ENCODE data around the gene FBXL4. TPM values are rescaled to one million over a fixed set of nuclear protein-coding genes. Genes with fewer than 3 reads are reported as not detected.
A peak's percentile ranks its signal among the peaks of the same experiment; 100 is the strongest.

The FBXL4 gene
- total RNA-seq, 1 donor from 2014 or later = 30.9 TPM

DNA sequence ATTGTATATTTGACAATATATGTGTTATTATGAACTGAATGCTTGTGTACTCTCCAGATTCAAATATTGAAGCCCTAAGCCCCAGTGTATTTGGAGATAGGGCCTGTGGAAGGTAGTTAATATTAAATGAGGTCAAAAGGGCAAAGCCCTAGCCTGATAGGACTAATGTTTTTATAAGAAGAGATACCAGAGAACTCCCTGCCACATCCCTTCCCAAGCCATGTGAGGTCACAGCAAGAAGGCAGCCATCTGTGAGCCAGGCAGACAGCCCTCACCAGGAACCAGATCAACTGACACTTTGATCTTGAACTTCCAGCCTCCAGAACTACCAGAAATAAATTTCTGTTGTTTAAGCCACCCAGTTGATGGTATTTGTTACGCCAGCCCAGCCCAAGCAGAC, 36.4 kb upstream of the FBXL4 start:
- DNase-seq = peak; percentile 27
- no peaks in the 10 kb centered on the region for H3K36me3 Mint-ChIP-seq (ENCODE audit: unreplicated experiment)
- no peak overlapping the region for H3K4me3 Mint-ChIP-seq (ENCODE audit: unreplicated experiment)
- TF ChIP-seq, protein P1, sequence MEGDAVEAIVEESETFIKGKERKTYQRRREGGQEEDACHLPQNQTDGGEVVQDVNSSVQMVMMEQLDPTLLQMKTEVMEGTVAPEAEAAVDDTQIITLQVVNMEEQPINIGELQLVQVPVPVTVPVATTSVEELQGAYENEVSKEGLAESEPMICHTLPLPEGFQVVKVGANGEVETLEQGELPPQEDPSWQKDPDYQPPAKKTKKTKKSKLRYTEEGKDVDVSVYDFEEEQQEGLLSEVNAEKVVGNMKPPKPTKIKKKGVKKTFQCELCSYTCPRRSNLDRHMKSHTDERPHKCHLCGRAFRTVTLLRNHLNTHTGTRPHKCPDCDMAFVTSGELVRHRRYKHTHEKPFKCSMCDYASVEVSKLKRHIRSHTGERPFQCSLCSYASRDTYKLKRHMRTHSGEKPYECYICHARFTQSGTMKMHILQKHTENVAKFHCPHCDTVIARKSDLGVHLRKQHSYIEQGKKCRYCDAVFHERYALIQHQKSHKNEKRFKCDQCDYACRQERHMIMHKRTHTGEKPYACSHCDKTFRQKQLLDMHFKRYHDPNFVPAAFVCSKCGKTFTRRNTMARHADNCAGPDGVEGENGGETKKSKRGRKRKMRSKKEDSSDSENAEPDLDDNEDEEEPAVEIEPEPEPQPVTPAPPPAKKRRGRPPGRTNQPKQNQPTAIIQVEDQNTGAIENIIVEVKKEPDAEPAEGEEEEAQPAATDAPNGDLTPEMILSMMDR (IDR thresholded peaks at IDR 0.05; ENCODE audit: partially characterized antibody, unreplicated experiment) = no peak
- H3K27ac Mint-ChIP-seq (ENCODE audit: unreplicated experiment) = peak overlapping the region; percentile 74
- H3K9me3 Mint-ChIP-seq (ENCODE audit: unreplicated experiment) = peaks cover 4% of the 10 kb centered on the region
- H3K27me3 Mint-ChIP-seq (ENCODE audit: unreplicated experiment) = peaks cover 2% of the 10 kb centered on the region
- H3K4me1 Mint-ChIP-seq (ENCODE audit: low read depth, unreplicated experiment) = peaks cover 14% of the 10 kb centered on the region

DNA sequence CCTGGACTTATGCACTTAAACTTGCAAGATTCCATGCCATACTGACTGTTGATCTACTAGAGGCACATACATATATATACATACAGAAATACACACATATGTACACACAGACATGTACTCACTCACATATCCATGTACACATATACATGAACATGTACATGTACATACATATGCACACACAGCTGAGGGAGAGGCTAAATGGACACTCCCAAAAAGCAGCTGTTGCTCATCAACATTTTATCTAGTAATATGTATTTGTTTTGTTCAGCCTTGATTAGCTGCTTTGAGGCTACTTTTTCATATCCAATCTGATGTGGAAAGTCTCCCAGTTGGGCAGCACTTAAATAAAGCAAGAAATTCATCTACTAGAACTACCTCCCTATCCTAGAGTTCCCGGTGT, 33.7 kb upstream of the FBXL4 start:
- H3K4me3 Mint-ChIP-seq (ENCODE audit: unreplicated experiment) = no peak overlapping the region
- DNase-seq = no peak
- peaks cover 2% of the 10 kb centered on the region for H3K9me3 Mint-ChIP-seq (ENCODE audit: unreplicated experiment)
- H3K4me1 Mint-ChIP-seq (ENCODE audit: low read depth, unreplicated experiment) = peaks cover 16% of the 10 kb centered on the region
- no peaks in the 10 kb centered on the region for H3K36me3 Mint-ChIP-seq (ENCODE audit: unreplicated experiment)
- H3K27ac Mint-ChIP-seq (ENCODE audit: unreplicated experiment) = no peak overlapping the region
- TF ChIP-seq, protein P1 (IDR thresholded peaks at IDR 0.05; ENCODE audit: partially characterized antibody, unreplicated experiment) = no peak
- peaks cover 2% of the 10 kb centered on the region for H3K27me3 Mint-ChIP-seq (ENCODE audit: unreplicated experiment)

DNA sequence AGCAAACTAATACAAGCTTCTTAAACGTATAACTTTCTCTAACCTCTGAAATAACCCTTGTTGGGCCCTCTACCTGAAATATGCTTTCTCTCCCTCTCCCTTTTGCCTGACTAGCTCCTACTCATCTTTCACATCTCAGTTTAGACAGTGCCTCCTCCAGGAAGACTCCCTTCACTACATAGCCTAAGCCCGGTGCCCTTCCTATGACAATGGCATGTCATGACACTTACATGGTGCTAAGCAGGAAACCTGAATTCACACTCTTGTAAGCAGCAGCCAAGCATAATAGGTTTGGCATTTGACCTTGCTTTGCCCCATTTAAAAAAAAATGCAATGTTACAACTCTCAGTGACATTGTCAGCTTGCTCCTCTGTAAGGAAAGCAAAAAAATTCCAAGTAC, 33.1 kb upstream of the FBXL4 start:
- no peak for DNase-seq
- Mint-ChIP-seq H3K9me3 (ENCODE audit: unreplicated experiment) (peaks cover 2% of the 10 kb centered on the region), H3K4me3 (ENCODE audit: unreplicated experiment) (no peak overlapping the region), H3K27me3 (ENCODE audit: unreplicated experiment) (peaks cover 2% of the 10 kb centered on the region), H3K36me3 (ENCODE audit: unreplicated experiment) (no peaks in the 10 kb centered on the region), H3K27ac (ENCODE audit: unreplicated experiment) (no peak overlapping the region), H3K4me1 (ENCODE audit: low read depth, unreplicated experiment) (peaks cover 16% of the 10 kb centered on the region)
- TF ChIP-seq, protein P1 (IDR thresholded peaks at IDR 0.05; ENCODE audit: partially characterized antibody, unreplicated experiment) = peak; percentile 9

DNA sequence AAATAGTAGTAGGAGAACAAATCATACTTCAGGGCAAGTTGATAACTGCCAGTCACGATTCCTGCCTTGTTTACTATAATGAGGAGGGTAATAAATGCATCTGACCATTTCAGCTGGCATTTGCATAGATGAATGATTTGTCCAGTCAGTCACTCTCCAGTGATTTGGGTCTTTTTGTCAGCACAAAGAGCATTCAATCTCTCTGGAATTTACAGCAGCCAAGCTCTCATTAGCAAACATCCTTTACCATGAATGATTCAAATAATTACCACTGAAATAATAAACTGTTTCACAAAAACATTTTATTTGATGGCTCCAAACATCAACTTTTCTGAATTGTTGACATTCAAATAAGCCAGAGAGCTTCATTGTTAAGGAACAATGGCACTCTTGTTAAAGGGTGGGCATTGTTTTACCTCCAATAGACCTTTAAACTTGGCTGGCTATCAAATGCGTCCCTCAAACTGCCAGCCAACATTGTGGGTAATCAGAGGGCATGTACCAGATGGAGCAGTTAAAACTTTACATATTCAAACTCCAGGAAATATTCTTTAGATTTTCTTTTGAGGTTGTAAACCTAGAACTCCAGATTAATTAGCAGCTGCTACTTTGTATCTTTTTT, 30.0 kb upstream of the FBXL4 start:
- TF ChIP-seq, protein P1 (IDR thresholded peaks at IDR 0.05; ENCODE audit: partially characterized antibody, unreplicated experiment) = no peak
- Mint-ChIP-seq H3K27ac (ENCODE audit: unreplicated experiment) (no peak overlapping the region), H3K27me3 (ENCODE audit: unreplicated experiment) (no peaks in the 10 kb centered on the region), H3K4me1 (ENCODE audit: low read depth, unreplicated experiment) (peaks cover 8% of the 10 kb centered on the region), H3K4me3 (ENCODE audit: unreplicated experiment) (no peak overlapping the region), H3K9me3 (ENCODE audit: unreplicated experiment) (no peaks in the 10 kb centered on the region), H3K36me3 (ENCODE audit: unreplicated experiment) (no peaks in the 10 kb centered on the region)
- DNase-seq = no peak

DNA sequence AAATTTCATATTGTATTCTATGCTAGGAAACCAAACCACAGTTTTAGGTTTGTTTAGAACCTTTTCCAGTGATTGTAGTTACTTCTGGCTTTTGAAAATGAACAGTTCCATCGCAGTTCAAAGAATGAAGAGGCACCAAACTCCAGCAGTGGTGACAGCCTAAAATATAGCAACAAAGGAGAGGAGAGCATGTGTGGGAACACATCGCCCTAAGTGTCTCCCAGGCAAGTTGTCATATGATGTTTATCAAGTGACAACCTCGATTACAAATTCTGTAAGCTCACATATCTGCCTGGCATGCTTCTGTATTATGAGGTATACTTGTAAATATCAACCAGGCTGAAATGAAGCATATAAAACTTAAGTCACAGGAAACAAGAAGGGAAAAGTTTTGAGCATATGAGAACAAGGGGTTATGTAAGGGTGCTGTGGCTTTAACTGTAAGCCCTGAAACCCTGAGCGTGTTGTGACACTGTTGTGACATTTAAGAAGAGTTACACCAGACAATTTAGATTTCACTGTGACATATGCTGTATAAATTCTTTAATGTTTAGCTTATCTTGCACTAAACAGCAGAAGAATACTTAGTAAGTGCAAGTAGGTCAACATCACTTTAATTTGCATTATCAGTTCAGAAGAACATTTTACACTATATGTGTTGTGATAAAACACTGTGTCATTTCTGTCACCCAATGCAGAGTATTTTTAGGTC, 29.1 kb upstream of the FBXL4 start:
- no peak overlapping the region for H3K4me3 Mint-ChIP-seq (ENCODE audit: unreplicated experiment)
- H3K36me3 Mint-ChIP-seq (ENCODE audit: unreplicated experiment) = no peaks in the 10 kb centered on the region
- H3K27ac Mint-ChIP-seq (ENCODE audit: unreplicated experiment) = no peak overlapping the region
- H3K4me1 Mint-ChIP-seq (ENCODE audit: low read depth, unreplicated experiment) = peaks cover 8% of the 10 kb centered on the region
- H3K27me3 Mint-ChIP-seq (ENCODE audit: unreplicated experiment) = no peaks in the 10 kb centered on the region
- TF ChIP-seq, protein P1 (IDR thresholded peaks at IDR 0.05; ENCODE audit: partially characterized antibody, unreplicated experiment) = no peak
- no peaks in the 10 kb centered on the region for H3K9me3 Mint-ChIP-seq (ENCODE audit: unreplicated experiment)
- no peak for DNase-seq
